ENCODE measurements around the gene IRX3.

Gene IRX3

DNA sequence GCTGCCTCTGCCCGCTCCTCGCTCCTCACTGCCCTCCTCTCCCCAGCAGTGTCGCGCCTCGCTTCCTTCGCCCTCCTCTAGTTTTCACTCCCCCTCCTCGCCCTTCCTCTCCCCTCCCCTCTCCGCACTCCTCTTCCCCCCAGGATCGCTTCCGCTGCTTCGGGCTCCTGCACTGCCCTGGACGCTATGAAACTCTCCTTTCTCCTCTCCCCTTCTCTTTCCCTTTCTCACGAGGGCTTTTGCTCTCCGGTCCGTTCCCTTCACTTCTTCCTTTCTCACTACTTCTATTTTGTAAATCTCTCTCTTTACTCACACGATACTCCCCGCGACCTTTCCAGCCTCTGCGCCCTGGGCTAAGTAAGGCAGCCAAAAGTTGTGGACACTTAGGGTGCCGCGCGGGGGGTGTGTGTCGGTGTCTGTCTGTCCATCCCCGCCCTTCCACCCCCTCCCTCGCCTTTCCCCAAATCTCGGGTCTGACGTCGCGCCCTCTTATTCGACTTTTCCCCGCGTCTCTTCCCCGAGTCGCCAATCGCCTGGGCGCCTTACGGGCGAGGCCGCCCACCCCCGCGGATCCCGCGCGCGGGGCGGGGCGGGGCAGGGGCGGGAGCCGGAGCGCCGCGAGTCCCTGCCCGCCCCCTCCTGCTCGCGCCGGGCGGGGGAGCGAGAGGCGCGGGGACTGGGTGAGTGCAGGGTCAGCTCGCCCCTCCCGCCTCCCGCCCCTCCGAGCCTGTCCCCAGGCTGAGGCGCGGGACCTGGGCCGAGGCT, at the start of gene IRX3:
Gene IRX3, minus strand, starts transcription at position 422 of the 765 bp plus-strand sequence. CDS start 737 bp downstream, outside the sequence.
- peak; percentile 10 to 25 for DNase-seq

DNA sequence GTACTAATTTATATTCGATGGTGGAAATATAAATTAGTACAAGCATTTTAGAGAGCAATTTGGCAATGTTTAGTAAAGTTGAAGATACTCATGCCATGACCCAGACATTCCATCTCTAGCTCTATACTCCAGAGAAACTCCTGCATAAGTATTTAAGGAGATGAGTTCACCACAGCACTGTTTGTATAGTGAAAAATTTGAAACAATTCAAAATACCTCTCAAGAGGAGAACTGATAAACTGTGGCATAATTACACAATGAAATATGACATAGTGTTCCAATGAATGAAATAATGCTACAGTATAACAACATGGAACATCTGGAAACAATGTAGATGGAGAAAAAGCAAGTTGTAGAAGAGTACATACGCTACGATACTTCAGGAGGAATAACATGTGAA, 48.6 kb upstream of the IRX3 start:
- DNase-seq: no peak

DNA sequence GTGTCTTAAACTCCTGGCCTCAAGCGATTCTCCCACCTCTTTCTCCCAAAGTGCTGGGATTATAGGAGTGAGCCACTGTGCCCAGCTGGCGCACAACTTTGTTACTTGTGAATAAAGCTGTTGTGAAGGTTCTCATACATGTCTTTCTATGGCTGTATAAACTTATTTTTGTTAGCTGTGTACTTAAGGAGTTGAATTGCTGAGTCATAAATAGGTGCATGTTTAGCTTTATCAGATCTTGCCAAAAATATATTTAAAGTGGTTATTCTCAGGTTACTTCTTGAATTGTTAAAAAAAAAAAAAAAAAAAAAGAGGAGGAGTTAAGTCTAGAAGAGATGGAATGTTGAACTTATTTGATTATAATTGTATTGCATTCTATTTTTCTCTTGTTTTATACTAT, 47.6 kb upstream of the IRX3 start:
- no peak for DNase-seq

DNA sequence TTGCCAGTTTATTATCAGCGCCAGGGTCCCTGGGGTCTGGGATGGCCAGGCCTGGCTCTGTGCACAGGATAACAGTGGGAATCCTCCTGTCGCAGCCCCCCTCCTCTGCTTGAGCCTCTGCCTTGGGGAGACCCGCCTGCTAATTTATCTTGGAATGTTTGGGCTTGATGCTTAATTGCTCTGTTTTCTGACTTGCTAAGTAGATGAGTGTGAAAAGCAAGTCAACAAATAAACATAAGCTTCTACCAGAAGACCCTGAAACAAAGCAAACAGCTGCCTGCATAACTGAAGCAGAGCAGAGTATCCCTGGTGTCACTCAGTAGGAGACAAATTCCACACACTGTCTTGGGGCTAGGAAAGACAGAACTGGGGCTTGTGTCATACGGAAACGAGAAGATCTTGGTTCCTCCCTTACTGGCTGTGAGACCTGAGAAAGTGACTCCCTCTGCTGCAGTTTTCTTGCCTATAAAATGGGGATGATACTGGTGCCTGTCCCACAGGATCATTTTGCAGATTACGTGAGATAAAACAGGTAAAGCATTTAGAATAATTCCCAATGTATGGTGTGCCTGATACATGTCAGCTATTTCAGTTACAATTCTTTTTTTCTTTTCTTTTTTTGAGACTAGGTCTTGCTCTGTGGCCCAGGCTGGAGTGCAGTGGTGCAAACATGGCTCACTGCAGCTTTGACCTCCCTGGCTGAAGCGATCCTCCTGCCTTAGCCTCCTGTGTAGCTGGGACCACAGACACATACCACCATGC, 44.8 kb upstream of the IRX3 start:
- no peak for DNase-seq

DNA sequence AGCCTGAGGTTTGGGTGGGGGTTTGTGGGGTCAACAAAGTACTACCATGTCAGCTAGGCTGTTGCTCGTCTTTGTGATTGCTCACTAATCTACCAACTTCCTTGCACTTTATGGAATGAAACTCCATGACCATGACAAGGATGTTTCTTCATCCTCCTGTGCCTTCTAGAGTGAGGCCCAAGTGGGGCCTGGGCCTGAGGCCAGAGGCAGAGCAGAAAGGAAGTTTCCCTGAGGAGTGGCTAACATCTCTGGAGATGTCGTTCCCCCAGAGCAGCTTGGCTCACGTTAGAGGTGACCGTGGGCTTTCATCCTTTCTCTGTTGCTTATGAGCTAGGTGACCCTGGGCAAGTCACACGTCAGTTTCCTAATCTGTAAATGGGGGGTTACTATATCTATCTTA, 41.0 kb upstream of the IRX3 start:
- DNase-seq: no peak

DNA sequence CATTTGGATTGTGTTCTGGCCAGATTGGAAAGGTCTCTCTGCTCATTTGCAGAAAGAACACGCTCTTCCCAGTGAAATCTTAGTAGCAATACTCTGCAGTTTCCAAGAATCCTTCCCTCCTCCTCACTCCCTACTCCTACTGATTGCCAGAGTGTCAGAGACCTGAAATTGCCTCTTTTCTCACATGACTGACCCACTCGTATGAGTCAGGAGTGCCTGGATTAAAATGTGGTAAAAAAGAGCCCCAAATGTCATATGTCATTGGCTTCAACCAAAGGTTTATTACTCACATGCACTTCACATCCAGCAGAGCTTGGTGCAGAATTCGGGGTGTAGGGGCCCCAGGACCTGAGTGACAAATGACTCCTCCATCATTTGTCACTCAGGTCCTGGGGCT, 39.7 kb upstream of the IRX3 start:
- DNase-seq: no peak

DNA sequence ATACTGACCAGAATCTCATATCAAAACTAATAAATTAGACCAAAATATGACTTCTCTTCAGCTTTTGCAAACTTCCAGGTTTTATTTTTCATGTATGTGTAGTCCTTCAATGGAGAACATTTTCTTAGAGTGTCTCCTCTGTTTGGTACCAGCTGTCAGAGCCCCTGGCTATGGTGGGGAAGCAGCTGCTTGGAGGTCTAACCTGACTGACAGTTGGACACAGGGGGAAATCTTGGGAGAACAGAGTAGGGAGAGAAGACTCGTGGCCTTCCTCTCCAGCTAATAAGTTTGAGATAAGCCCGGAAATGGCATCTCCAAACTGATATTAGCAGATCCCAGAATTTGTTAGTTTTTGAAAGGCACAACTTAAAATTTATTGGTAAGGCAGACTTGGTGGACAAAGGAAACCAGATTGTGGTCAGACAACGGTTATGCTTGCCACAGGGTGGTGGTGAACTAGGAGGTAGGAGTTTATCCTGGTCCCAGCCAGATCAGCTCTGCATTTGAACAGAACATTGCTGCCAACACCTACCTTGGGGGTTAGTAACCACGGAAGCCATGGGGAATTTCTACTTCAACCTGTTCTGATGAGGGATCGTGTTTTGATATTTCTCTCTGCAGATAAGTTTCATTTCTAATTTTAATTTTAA, 39.2 kb upstream of the IRX3 start:
- DNase-seq: no peak

DNA sequence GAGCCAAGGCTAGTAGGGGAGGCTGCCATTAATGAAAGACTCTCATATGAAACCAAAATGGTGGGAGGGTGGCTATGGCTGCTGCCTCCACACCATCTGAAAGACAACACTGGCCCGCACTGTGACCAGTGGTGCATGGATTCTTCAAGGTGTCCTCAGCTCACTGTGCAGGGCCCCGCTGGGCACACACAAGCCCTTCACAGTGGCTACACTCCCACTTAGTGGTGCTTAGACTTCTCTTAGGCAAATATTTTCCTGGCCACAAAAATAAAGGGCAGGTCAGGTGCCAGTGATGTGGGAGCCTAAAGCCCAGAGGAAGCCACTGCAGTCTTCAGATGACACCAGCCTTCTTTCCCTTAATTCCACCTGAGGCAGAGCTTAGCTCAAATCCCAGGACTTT, 38.1 kb upstream of the IRX3 start:
- DNase-seq: no peak

DNA sequence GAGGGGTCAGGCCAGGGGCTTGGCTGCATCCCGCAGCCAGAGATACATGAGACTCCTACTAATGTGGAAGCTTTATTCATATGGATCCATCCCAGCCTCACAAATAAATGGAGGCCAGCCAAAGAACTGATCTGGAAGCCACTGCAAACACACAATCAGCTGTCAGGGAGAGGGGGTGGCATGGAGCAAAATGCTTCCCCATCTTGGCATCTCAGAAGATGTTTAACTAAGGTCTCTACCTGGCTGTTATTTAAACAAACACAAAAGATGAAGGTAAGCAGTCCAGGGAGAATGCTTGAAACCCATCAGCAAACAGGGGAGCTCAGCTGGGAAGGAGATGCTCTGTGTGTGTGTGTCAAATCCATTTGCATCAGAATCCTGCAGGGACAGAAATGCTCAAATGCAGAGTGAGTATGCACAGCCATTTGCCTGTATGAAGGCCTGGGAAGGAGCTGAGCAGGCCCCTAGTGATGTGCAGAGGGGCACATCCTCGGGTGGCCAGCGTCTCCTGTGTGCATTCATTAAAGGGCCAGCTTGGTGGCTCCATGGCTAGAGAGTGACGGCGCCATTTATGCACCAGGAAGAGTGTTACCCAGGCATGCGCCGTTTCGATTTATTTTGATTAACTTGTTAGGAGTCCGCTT, 34.2 kb upstream of the IRX3 start:
- no peak for DNase-seq

DNA sequence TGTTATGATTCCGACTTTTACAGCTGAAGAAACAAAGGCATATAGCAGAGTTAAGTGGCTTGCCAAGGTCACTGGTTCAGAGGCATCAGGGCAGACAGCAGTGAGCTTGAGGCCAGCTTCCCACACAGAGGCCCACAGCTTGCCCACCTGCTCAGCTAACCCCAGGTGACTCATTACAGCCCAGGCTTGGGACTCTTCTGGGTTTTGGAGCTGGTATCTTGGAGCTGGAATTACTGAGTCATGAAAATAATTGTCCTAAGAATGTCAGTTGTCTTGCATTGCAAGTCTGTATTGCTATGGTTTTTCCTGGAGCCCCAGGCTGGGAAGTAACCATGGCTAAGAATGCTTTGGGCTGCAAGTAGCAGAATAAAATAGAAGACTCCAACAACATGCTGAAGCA, 32.4 kb upstream of the IRX3 start:
- DNase-seq: no peak

DNA sequence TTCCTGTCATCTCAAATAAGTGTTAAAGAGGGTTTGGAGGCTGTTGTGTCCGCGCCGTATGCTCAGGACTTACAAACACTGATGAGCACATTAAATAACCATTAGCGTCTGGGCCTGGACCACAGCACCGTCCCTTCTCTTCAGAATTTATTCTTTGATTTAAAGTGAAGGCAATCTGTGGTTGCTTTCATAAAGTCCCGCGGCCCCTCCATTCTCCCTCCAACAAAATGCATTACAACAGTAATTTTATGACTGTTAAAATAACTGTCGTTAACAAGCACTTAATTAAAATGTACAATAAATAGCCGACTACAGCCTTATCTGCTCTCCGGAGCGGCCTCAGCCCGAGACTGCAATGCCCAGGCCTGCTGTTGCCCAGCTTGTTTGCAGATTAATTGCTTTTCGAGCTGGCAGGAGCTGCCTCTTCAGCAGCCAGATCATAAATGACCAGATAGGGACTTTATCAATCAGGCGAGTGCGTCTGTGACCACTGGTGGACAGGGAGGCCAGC, 30.6 kb upstream of the IRX3 start:
- DNase-seq: no peak

DNA sequence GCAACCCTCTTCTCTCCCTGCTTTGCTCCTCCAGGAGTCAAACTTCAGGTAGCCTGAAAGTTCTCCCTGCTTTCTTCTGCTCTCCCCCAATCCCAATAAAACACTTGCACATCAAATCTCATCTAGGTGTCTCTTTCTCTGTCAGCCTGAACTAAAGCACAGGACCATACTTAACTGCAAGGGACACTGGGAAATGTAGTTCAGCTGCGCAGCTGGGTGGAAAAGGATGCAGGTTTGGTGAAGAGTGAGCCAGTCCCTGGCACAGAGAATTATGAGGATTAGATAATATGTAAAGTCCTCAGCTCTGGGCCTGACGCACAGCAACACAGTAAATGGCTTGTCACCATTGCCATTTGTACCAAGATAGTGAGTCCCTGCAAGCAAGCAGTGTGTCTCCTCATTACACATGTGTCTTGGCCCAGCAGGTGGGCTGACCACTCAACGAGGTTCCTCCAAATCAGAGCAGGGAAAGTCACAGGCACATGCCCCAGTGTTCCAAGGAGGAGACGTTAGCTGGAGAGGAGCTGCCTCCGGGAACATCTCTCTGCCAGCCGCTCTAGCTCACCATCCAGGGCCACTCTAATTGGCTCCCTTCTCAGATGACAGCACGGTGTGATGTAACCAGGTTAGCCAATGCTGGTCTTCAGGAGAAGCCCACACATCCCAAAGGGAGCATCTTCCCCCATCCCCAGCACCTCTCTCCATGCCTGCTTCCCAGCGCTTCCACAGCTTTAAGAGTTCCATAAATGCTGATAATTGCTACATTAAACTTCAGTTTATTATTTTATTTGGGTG, 29.7 kb upstream of the IRX3 start:
- no peak for DNase-seq

DNA sequence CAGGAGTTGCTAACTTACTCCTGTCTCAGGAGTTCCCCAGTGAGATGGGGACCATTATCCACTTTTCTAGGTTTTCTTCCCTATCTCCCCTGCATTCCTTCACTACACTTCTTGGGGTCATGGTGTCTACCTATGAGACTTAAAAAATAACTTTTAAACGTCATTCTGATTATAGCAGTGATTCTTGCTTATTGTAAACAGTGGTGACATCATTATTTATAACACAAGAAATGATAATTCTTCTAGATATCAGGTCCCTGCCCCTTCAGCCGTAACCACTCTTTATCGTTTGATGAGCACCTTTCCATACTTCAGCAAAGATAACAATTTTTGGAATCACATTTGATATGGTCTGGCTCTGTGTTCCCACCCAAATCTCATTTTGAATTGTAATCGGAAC, 27.2 kb upstream of the IRX3 start:
- no peak for DNase-seq

DNA sequence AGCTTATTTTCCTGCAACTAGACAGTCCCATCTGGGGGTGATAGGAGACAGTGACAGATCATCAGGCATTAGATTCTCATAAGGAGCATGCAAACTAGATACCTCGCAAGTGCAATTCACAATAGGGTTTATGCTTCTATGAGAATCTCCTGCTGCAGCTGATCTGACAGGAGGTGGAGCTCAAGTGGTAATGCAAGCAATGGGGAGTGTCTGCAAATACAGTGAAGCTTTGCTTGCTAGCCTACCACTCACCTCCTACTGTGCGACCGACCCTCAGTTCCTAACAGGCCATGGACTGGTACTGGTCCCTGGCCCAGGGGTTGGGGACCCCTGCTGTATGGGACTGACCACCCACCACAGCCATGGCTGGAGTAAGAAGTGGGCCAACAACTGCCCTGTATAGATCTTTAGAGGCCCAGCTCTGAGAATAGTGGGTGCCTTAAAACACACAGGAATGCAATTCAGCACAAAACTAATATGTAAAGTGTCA, 26.0 kb upstream of the IRX3 start:
- DNase-seq: no peak

DNA sequence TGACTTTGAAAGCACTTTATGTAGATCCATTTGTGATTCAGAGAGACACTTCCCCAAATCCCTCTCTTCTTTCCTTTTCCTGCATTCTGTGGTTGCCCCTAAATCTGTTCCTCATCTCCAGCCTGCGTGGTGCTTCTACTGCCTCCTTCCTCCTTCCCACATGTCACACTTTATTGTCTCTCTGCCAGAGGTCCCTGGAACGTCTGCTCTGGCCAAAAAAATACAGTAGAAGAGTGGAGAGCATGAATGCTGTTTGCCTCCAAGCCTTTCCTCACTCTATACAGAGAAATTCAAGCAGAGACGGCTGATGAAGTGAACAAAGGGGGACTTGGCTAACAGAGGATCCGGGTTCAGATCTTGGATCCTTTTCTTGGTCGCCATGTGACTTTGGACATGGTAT, 22.8 kb upstream of the IRX3 start:
- no peak for DNase-seq

DNA sequence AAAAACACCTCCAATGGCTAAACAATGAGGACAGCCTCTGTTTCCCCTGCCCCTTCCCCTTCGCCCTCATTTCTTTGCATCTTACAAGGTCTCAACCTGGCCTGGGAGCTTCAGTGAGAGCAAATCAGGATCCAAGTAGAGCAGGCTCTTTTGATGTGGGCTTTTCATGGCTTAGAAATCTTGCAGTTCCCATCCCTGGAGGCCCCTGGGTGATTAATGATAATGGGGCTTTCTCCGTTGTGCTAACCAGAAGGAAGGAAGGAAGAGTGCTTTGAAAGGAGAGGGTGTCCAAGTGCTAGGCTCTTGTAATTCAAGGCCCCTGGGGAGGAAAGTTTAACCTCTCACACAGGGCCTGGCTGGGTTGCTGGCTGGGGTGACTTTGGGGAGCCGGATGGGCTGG, 18.5 kb upstream of the IRX3 start:
- DNase-seq: no peak

DNA sequence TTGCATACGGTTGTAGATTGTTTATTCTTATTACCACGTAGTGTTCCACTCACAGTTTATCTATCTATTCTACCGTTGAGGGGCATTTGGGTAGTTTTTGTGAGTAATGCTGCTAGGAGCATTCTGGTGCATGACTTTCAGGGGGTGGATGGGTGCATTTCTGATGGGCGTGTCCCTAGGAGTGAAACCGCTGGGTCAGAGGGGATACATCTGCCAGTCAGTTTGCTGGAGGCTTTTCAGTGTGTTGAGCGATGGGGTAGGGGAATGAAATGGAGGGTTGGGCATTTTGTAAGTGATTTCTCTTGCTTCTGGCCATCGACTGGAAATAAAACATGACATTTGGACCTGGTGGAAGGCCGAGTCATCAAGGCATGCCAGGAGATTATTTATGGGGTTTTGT, 17.0 kb upstream of the IRX3 start:
- DNase-seq: no peak

DNA sequence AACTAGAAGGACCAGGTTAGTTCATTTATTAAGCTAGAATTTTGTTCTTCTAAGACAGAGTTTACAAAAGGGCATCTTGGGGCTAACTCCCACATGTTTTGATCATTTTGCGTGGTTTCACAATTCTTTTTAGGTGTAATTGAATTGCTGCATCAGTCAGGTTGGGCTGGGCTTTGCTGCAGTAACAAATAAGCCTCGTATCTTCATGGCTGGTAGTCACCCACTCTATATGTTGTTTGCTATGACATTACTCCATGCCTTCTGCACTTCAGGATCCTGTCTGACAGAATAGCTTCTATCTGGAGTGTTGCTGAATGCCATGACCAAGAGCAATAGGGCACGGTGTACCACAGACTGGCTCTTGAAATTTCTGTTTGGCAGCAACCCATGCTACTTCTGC, 10.6 kb upstream of the IRX3 start:
- DNase-seq: no peak

DNA sequence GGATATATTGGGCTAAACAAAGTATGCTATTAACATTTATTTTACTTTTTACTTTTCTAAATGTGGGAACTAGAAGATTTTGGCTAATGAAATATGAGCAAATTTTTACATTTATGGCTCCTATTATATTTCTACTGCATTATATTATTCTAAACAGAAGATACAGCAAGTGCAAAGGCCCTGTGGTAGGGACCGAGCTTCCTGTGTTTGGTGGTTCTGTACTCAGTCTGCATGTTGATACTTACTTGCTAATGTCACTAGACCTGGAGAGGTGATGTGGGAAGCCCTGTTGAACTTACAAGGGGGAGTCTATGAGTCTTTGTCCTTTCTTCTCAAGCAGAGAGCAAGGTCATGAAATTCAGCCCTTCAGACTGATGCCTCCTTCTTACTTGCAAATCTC, 10.0 kb upstream of the IRX3 start:
- DNase-seq: no peak

DNA sequence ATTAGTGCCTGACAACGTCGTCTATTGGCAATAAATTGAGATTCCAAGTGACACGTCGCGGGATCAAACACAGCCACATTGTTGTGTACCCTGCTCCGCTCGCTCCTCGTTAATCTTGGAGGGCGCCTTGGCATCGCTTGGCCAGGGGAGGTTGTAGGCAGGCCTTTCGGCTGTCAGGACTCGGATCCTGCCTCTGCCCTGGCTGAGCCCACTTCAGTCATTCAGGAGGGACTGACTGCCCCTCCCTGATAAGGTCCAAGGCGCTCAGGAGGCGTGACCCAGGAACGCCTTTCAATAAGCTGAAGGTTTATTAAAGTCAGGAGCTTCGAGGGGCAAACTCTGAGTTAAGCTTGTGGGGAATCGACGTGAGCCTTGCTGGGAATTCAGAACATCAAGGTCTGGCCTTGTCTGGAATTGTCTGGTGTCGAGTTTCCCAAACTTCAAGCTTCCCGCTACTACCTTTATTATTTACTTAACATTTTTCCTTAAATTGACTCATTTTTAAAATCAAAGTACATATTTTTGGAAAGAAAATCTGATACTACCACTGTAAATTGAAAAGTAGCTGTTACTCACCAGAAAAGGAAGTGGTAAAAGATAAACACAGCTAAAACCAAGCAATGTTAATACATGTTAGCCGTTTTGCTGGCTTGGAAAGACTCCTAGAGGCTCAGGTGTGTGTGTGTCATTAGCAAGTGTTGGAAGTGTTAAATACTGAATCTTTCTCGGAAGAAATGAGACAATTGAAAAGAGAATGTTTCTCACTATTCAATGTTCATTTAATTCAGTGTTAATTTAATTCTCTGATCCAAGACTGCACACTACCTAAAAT, 5.3 kb upstream of the IRX3 start:
- DNase-seq: no peak
